Jurkat, Clone E6-1 (cell line): Measurements from ENCODE around the gene FKBP8.
"Not testable (repeated sequence)": the region's sequence is repeated elsewhere in the genome, so short reads cannot be mapped to it uniquely, and the experiment has no call there.

ENCODE experiments used
- DNase-seq: peaks from one replicate; pipeline ENCODE4 v3.0.0-alpha.2; 2011; ENCODE audit warnings: low read depth, low spot score
- H3K4me3 ChIP-seq: 2 replicates; pipeline ENCODE4 v1.5.1; 2011; ENCODE audit warnings: mild to moderate bottlenecking, low read length, control low read depth, moderate library complexity

Gene FKBP8

DNA sequence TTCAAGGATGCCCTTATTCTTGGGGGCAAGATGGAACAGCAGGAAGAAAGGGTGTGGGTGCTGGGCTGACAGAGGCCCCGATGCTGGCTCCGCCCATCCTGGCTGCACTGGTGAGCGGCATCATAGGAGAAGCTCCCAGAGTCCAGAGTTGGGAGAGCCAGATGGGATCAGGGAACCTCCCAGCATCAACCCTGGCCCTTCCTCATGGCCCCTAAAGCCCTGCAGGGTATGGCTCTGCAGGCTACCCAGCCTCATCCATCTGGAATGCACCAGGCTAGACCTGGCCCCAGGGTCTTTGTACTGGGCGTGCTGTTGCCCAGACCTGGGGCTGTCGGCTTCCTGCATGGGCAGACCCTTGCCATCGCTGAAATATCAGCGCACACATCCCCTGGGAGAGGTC is 13.6 kb downstream of the FKBP8 start:
- no peak for DNase-seq
- H3K4me3 ChIP-seq: no peak overlapping the region

DNA sequence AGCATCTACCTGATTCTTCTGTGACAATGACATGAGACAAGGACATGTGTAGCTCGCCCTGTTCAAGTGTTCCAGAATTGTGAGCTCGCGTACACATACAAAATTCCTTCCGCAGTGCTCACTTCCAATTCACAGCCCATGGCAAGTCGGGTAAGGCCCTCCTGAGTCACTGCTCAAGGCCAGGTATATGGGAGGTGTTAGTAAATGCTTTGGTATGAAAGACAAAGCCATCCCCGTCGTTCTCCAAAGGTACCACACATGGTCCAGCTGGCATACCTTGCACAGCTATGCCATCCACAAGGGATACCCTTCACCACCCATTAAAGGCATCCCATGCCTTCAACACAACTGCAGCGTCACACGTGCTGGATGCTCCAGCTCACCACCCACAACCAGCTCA is 17.1 kb downstream of the FKBP8 start:
- no peak for DNase-seq
- no peak overlapping the region for H3K4me3 ChIP-seq

DNA sequence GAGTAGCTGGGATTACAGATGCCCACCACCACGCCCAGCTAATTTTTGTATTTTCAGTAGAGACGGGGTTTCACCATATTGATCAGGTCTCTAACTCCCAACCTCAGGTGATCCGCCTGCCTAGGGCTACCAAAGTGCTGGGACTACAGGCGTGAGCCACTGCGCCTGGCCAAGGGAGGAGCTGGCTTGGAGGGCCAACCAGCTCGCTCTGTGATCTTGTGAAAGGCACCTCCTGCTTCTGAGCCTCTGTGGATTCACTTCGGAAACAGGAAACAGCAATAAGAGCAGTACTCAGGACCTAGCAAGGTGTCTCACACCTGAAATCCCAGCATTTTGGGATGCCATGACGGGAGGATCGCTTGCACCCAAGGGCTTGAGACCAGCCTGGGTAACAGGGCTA is 19.5 kb downstream of the FKBP8 start:
- no peak for DNase-seq
- no peak overlapping the region for H3K4me3 ChIP-seq

DNA sequence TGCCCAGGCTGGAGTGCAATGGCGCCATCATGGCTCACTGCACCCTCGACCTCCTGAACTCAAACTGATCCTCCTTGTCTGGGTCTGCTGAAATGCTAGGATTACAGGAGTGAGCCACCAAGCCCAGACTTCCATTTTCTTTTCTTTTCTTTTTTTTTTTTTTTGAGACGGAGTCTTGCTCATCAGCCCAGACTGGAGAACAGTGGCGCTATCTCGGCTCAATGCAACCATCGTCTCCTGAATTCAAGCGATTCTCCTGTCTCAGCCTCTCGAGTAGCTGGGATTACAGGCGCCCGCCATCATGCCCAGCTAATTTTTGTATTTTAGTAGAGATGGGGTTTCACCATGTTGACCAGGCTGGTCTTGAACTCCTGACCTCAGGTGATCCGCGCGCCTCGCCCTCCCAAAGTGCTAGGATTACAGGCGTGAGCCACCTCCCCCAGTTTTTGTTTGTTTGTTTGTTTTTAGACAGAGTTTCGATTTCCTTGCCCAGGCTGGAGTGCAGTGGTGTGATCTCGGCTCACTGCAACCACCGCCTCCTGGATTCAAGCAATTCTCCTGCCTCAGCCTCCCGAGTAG is 20.4 kb downstream of the FKBP8 start:
- H3K4me3 ChIP-seq: peak overlapping the region; percentile 44
- not testable (repeated sequence) for DNase-seq

DNA sequence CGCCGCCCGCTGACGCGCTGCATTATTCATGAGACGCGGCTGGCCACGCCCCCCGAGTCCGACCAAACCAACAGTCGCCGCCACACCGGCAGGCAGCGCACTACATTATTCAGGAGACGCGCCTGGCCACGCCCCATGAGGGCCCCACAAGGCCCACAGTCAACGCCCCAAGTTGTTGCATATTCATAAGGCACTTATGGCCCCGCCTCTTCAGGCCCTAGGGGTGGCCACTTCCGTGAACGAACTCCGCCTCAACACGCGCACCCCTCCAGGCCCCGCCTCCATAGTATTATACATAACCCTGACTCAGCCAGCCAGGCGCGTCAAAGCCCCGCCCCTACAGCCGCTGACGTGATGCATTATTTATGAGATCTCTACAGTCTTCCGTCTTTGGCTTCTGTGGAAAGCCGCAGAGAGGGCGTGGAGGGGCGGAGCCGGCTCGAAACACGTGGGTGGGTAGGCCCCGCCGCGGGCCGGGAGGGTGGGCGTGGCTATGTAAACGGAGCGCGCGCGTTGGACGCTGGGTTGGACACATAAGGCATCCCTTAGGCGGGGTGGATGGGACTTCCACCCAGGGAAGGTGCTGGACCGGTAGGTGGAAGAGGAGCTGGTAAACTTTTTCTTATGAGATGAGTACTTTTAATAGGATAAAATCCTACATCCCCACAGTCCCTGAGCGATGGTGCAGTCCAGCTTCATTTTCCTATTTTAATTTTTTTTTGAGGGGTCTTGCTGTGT is 21.1 kb downstream of the FKBP8 start:
- DNase-seq: peak; percentile 100
- peak overlapping the region; percentile 83 for H3K4me3 ChIP-seq

- DNase-seq: no peak
Observed at GRCh38 chr19:18521692-18522123, 21.7 kb downstream of the FKBP8 start, which contains the start of gene ELL. Gene ELL, minus strand, starts transcription at chr19:18522070. Its CDS starts 15 bp downstream, at chr19:18522055.

GRCh38 chr19:18520848-18521691 is 22.3 kb downstream of the FKBP8 start:
- no peak for DNase-seq
- peak overlapping the region; percentile 83 for H3K4me3 ChIP-seq

More at GRCh38 chr19:18521692-18522123, 21.7 kb downstream of the FKBP8 start, which contains the start of gene ELL:
- H3K4me3 ChIP-seq: peak within 1 kb of the TSS; percentile 83

GRCh38 chr19:18519962-18520847 is 23.2 kb downstream of the FKBP8 start:
- DNase-seq: peak; percentile 41
- peak overlapping the region; percentile 83 for H3K4me3 ChIP-seq

- H3K4me3 ChIP-seq: no peak overlapping the region
- DNase-seq: no peak
Observed at GRCh38 chr19:18518639-18519038, 24.7 kb downstream of the FKBP8 start.

DNA sequence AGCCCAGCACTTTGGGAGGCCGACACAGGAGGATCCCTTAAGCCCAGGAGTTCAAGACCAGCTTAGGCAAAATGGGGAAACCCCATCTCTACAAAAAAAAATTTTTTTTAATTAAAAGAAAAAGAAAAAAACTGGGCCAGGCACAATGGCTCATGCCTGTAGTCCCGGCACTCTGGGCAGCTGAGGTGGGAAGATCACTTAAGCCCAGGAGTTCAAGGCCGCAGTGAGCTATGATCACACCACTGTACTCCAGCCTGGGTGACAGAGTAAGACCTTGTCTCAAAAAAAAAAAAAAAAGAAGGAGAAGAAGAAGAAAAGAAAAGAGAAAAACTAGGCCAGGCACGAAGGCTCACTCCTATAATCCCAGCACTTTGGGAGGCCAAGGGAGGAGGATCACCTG is 25.8 kb downstream of the FKBP8 start:
- H3K4me3 ChIP-seq: no peak overlapping the region
- no peak for DNase-seq

DNA sequence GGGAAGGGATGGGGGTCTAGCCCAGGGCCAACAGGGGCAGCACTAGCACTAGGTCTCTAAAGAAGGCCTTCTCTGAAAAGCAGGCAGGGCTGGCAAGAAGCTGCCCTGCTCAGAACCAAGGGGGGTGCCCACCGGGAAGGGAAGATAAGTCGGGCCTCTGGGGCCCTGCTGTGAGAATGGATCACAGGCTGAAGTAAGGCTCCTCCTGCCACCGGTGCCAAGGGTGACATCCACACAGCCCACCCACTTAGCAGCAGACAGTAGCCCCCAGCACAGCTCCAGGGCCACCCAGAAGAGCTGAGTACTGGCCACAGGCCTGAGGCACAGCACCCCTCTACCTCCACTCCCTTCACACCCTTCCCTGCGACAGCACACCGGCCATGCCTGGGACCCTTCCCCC is 27.4 kb downstream of the FKBP8 start:
- no peak overlapping the region for H3K4me3 ChIP-seq
- DNase-seq: no peak

DNA sequence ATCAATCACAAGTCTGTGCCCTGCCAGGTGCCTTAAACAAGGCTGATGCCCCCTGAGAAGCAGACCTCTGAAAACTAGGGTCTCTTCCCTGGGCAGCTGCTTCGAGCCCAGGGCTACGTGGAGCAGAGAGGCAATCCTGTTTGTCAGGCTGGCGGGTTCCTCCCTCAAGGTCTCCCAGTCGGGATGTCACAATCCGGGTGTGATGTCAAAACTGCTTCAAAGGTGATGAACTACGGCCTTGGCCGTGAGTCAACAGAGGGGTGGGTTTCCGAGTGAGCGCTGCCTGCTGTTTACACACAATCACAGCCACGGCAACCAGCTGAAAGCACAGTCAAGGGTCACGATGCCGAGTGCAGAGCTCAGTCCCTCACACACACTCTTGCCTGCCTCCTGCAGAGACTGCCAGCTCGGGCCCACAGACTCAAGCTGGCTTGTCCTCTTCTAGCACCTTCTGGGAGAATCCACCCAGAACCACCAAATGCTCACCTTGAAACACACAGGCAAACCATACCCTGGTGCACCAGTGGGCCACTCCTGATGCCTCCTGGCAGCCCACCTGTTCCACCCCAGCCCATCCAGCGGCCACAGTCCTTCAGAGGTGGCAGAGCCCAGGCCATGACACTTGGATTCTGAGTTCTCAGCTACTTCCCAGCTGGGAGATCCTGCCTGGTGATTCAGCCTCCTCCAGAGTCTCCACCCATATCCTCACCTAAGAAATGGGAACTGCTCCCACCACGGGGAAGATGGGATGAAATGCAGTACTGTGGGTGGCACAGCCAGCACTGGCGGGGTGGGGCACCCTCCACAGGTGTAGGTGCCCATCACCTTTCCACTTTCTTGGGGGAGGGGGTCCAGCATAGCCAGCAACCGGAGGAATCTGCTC is 28.3 kb downstream of the FKBP8 start:
- no peak overlapping the region for H3K4me3 ChIP-seq
- DNase-seq: no peak

- DNase-seq: no peak
- no peak overlapping the region for H3K4me3 ChIP-seq
Observed at GRCh38 chr19:18513868-18514267, 29.5 kb downstream of the FKBP8 start.

- no peak overlapping the region for H3K4me3 ChIP-seq
- no peak for DNase-seq
Observed at GRCh38 chr19:18510216-18510615, 33.2 kb downstream of the FKBP8 start.

- no peak overlapping the region for H3K4me3 ChIP-seq
- DNase-seq: no peak
Observed at GRCh38 chr19:18508585-18508984, 34.8 kb downstream of the FKBP8 start.

DNA sequence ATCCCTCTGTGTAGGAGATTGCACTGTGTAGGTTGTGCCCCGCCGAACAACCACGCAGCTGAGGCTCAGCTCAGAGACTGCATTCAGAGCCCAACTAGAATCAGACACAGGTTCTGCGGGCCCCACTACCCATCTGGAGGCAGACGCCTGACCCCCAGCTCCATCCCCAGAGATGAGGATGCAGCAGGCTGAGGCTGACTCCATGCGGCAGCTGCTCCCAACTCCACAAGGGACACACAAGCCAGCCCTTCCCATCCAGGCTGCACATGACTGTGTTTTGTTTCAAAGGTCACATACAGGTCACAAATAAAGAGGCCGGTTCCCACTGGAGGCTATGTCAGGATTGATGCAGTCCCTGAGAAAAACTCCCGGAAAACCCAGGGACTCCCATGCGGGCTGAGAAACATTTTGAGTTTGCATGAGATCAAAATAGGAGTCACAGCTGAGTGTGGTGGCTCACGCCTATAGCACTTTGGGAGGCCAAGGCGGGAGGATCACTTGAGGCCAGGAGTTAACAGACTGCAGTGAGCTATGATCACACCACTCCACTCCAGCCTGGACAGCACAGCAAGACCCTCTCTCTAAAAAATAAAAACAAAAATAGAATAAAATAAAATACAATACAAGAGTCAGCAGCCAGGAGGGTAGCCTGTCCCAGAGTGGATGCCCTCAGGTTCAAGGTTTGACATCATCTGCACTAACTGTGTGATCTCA is 35.5 kb downstream of the FKBP8 start:
- no peak overlapping the region for H3K4me3 ChIP-seq
- DNase-seq: no peak

DNA sequence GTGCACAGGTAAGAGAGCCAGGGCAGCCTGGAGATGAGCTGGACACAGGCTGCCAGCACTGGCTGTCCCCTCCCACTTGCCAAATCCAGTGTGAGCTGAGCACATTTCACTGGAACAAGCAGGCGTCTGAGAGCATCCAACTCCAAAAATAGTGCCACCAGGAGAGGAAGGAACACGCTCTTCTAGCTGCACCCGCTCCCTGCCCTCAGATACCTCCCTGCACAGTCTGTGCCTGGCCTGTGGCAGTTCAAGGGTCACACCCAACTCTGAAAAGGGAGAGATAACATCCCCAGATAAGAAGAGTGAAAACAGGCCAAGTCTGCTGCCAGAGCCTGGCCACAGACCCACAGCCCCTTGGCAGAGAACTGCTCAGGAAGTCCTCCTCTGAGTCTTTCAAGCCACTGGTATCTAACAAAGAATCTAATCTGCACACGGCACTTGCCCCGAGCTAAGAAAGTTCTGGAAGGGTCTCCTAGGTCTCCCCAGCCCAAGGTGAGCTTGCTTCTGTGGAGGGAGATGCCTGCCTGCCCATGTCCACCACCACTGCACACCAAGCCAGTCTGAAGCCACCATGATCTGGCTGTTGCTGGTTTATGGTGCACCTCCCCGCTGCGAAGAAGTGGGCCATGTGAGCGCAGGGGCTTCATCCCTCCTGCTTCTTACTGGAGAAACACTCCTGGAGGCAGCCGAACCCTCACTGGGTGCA is 36.2 kb downstream of the FKBP8 start:
- DNase-seq: peak; percentile 69
- H3K4me3 ChIP-seq: no peak overlapping the region
